Measurements from ENCODE around the gene LASP1NB.

LASP1NB gene

DNA sequence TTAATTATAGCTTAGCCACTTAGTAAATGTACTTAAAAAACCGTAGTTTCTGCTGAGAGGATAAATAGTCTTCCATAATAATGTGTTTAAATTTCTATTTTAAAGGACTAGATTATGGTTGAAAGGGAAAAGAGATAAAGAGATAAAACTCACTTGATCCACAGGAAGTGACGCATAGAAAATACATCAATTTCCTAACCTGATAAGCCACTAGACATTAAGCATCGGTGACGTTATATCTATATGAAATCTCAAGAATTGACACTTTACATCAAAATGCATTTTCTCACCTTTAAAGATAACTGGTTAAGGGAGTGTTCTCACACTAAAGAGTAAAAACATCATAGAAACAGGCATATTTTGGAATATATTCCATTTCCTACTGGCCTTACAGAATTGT lies 36.0 kb downstream of the LASP1NB start:
- TF ChIP-seq, protein P1, sequence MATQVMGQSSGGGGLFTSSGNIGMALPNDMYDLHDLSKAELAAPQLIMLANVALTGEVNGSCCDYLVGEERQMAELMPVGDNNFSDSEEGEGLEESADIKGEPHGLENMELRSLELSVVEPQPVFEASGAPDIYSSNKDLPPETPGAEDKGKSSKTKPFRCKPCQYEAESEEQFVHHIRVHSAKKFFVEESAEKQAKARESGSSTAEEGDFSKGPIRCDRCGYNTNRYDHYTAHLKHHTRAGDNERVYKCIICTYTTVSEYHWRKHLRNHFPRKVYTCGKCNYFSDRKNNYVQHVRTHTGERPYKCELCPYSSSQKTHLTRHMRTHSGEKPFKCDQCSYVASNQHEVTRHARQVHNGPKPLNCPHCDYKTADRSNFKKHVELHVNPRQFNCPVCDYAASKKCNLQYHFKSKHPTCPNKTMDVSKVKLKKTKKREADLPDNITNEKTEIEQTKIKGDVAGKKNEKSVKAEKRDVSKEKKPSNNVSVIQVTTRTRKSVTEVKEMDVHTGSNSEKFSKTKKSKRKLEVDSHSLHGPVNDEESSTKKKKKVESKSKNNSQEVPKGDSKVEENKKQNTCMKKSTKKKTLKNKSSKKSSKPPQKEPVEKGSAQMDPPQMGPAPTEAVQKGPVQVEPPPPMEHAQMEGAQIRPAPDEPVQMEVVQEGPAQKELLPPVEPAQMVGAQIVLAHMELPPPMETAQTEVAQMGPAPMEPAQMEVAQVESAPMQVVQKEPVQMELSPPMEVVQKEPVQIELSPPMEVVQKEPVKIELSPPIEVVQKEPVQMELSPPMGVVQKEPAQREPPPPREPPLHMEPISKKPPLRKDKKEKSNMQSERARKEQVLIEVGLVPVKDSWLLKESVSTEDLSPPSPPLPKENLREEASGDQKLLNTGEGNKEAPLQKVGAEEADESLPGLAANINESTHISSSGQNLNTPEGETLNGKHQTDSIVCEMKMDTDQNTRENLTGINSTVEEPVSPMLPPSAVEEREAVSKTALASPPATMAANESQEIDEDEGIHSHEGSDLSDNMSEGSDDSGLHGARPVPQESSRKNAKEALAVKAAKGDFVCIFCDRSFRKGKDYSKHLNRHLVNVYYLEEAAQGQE (IDR thresholded peaks at IDR 0.05; ENCODE audit: insufficient read depth in 1 of 2, low read depth in 2 of 2, low read length in 2 of 2): no peak
- TF ChIP-seq FOXP2 (optimal IDR thresholded peaks at IDR 0.05; ENCODE audit: borderline replicate concordance, extremely low read depth, extremely low read length, insufficient read depth) (no peak), POLR2AphosphoS5 (IDR thresholded peaks at IDR 0.05; ENCODE audit: low read depth, low read length) (no peak), TAF1 (IDR thresholded peaks at IDR 0.05; ENCODE audit: borderline replicate concordance, insufficient read depth, low read length) (no peak), SIN3A (IDR thresholded peaks at IDR 0.05; ENCODE audit: borderline replicate concordance, insufficient read depth, low read length) (no peak)

DNA sequence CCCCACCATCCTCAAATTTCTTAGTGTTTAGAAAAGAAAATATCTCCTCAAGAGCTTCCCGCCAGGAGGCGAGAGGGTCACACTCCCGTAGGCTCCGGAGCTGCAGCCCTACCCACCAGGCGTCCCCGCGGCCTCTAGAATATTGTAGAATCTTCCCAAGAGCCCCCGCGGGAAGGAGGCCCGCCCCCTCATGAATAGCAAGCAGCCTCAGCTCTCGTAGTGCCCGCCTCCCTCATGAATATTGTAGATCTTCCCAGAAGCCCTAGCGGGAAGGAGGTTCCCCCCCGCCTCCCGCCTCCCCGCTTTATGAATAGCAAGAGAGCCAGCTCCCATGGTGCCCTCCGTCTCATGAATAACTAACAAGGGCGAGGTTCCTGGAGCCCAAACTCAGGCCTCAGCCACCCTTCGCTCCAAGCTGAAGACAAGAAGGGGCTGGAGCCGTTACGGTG lies 41.9 kb downstream of the LASP1NB start, which contains the start of gene FBXO47:
Gene FBXO47, minus strand, starts transcription at position 114 of the 449 bp plus-strand sequence. CDS start 4,378 bp downstream, outside the sequence.
- TF ChIP-seq, protein P1 (IDR thresholded peaks at IDR 0.05; ENCODE audit: insufficient read depth in 1 of 2, low read depth in 2 of 2, low read length in 2 of 2): no peak
- TF ChIP-seq FOXP2 (optimal IDR thresholded peaks at IDR 0.05; ENCODE audit: borderline replicate concordance, extremely low read depth, extremely low read length, insufficient read depth) (no peak), POLR2AphosphoS5 (IDR thresholded peaks at IDR 0.05; ENCODE audit: low read depth, low read length) (no peak), TAF1 (IDR thresholded peaks at IDR 0.05; ENCODE audit: borderline replicate concordance, insufficient read depth, low read length) (no peak), SIN3A (IDR thresholded peaks at IDR 0.05; ENCODE audit: borderline replicate concordance, insufficient read depth, low read length) (no peak)

DNA sequence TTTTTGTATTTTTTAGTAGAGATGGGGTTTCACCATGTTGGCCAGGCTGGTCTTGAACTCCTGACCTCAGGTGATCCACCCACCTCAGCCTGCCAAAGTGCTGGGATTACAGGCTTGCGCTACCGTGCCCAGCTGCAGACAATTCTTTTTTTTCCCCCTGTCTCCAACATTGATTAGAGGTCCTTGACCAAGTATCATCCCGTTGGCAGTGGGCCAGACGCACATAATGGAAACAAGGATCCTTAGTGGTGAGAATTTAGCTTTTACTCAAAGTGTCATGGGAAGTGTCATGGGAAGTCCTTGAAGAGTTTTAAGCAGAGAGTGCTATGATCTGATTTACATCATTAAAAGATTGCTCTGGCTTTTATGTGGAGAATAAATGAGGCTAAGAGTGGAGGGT lies 43.9 kb downstream of the LASP1NB start:
- TF ChIP-seq TAF1 (IDR thresholded peaks at IDR 0.05; ENCODE audit: borderline replicate concordance, insufficient read depth, low read length): no peak
- TF ChIP-seq SIN3A (IDR thresholded peaks at IDR 0.05; ENCODE audit: borderline replicate concordance, insufficient read depth, low read length): no peak
- TF ChIP-seq, protein P1 (IDR thresholded peaks at IDR 0.05; ENCODE audit: insufficient read depth in 1 of 2, low read depth in 2 of 2, low read length in 2 of 2): no peak

DNA sequence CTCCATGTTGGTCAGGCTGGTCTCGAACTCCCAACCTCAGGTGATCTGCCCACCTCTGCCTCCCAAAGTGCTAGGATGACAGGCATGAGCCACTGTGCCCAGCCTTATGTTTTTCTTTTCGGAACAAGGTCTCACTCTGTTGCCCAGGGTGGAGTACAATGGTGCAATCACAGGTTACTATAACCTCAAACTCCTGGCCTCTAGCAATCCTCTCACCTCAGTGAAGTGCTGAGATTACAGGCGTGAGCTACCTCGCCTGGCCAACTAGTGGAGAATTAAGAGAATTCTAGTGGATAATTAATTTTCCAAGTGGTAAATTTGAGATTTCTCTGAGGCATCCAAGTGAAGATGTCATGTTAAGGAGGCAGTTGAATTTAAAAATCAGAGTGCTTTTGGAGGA lies 44.7 kb downstream of the LASP1NB start:
- TF ChIP-seq TAF1 (IDR thresholded peaks at IDR 0.05; ENCODE audit: borderline replicate concordance, insufficient read depth, low read length) (no peak), SIN3A (IDR thresholded peaks at IDR 0.05; ENCODE audit: borderline replicate concordance, insufficient read depth, low read length) (no peak), POLR2AphosphoS5 (IDR thresholded peaks at IDR 0.05; ENCODE audit: low read depth, low read length) (no peak), FOXP2 (optimal IDR thresholded peaks at IDR 0.05; ENCODE audit: borderline replicate concordance, extremely low read depth, extremely low read length, insufficient read depth) (no peak)
- TF ChIP-seq, protein P1 (IDR thresholded peaks at IDR 0.05; ENCODE audit: insufficient read depth in 1 of 2, low read depth in 2 of 2, low read length in 2 of 2): no peak

DNA sequence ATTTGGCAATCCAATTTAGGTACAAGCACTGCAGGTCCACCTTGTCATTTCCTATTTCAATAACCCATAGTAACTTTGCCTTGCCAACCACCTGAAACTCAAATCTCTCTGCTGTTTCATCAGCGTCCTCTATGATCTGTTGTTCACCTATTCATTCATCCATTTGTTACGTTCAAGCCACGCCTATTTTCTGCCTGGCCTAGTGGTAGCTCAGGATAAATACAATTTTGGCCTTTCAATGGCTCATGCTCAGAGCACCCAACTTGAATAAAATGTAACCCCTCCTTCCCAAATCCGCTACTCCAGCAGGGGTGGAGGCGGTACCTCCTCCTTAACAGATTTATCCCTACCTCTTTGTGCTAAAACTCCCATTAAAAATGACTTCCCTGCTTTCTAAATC lies 45.4 kb downstream of the LASP1NB start:
- TF ChIP-seq, protein P1 (IDR thresholded peaks at IDR 0.05; ENCODE audit: insufficient read depth in 1 of 2, low read depth in 2 of 2, low read length in 2 of 2): no peak
- TF ChIP-seq TAF1 (IDR thresholded peaks at IDR 0.05; ENCODE audit: borderline replicate concordance, insufficient read depth, low read length) (no peak), POLR2AphosphoS5 (IDR thresholded peaks at IDR 0.05; ENCODE audit: low read depth, low read length) (no peak), SIN3A (IDR thresholded peaks at IDR 0.05; ENCODE audit: borderline replicate concordance, insufficient read depth, low read length) (no peak), FOXP2 (optimal IDR thresholded peaks at IDR 0.05; ENCODE audit: borderline replicate concordance, extremely low read depth, extremely low read length, insufficient read depth) (no peak)

All from PFSK-1 (cell line).